ENCODE data around the gene PTPRG.

PTPRG gene

GRCh38 chr3:62183969-62184368, 622.6 kb downstream of the PTPRG start:
- no peak for DNase-seq (ENCODE audit: low read depth in 2 of 2)

DNA sequence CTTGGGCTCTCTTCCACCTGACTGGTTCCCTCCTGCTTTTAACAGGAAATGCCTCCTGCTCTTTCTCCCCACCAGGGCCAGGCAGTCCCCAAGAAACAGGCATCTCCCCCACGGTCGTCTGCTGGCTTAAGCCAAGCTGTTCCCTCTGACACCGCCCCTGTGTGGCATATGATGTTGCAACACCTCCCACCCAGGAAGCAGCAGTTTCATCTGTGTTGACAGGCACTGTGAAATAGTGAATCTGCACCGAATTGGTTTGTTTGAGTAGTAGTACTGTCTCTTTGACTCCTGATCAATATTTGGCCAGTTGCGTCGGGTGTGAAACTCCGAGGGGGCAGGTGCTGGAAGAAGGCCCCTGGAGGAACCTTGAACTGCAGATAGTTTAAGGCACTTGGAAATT, 623.2 kb downstream of the PTPRG start:
- DNase-seq (ENCODE audit: low read depth in 2 of 2) = no peak

DNA sequence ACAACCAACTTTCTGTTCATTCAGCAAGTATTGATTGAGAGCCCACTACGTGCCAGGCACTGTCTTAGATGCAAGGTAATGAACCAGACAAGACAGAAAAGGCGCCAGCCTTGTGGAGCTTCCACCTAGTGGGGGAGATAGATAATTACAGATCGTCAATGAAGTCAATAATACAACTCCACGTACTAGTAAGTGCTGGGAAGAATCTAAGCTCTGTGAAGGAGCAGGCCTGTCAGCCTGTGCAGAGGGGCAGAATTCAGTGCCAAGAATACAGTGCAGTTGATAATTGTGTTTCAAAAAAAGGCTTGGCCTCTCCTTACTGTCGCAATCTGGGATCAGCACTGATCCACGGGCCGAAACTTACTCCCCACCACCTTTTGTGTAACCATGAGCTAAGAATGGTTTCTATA, 625.7 kb downstream of the PTPRG start:
- no peak for DNase-seq (ENCODE audit: low read depth in 2 of 2)

- peak; percentile 40 to 61 for DNase-seq (ENCODE audit: low read depth in 2 of 2)
Observed at GRCh38 chr3:62188681-62189375, 627.5 kb downstream of the PTPRG start.

DNA sequence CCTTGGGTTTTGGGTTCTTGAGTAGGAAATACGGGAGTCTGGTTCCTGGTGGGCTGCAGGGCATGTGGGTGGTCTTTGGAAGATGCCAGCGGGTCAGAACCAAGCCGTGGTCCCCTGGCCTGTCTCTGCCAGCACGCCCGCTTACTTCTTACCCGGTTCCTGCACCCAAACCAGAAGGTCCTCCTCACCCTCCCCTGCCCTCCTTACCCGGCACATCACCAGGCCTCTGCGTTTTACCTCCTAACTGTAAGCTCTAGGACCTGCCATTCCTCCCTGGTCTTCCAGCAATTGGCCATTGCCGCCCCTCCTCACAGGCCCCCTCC, 628.0 kb downstream of the PTPRG start:
- DNase-seq (ENCODE audit: low read depth in 2 of 2) = no peak

DNA sequence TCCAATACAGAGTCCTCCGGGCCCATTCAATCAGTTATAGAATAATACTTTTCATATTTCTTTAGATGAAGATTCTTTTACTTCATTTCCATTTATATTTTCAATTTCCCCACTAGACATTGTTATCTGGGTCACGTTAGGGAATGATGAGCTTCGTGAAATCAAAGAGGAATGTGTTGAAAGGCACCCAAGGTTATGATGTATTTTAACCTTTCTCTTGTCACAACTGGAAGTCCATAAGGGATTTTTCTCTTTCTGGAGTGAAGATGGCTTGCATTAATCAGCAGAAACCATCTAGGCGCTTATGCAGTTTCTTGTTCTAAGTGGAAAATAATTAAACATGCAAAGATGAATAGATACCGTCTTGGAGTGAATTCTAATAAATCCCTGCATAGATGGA, 631.5 kb downstream of the PTPRG start:
- no peak for DNase-seq (ENCODE audit: low read depth in 2 of 2)

- DNase-seq (ENCODE audit: low read depth in 2 of 2) = no peak
Observed at GRCh38 chr3:62193586-62194345, 632.4 kb downstream of the PTPRG start.

DNA sequence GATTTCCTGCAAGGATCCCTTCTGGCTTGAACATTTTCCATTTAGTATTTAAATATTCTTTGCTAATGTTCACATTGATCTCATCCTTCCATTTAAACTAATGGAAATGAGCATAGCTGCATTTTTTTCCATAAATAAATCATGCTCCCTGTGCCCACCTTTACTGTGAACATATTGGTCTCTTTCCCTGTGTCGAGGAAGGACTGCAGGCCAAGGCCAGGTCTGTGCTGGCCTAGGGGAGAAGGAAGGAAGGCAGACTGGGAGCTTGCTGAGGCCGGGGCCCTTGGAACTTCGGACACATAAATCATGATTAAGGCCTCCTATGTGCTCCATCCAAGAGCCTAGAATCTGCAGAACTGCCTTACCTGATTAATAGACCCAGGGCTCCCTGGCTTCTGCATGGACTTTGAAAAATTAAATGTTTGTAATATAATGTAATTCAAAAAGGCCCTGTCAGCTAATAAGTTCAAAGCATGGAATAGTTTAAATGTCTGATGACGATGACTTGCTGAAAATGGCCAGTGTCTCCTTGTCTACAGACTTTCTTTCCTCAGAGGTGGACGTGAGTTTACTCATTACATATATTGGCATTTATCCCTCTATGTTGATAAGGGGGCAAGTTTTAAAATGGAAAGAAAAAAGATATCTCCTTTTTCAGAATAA, 636.1 kb downstream of the PTPRG start:
- no peak for DNase-seq (ENCODE audit: low read depth in 2 of 2)

DNA sequence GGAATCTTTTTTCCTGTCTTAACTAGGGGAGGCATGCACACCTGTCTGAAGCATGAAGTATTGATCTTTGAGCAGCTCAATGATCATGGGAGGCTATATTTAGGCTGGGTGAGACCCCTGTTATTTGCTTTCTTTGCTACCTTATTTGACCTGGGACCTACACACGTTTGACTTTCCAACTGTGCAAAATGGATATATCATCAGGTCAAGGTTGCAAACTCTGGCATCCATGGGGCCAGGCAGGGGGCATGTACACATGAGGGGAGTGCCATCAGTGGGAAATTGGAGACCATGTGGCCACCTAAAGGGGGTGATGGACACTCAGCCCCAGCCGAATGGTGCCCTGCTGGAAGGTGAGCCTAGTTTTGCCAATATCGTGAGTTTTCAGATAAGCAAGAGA, 637.8 kb downstream of the PTPRG start:
- DNase-seq (ENCODE audit: low read depth in 2 of 2) = no peak

DNA sequence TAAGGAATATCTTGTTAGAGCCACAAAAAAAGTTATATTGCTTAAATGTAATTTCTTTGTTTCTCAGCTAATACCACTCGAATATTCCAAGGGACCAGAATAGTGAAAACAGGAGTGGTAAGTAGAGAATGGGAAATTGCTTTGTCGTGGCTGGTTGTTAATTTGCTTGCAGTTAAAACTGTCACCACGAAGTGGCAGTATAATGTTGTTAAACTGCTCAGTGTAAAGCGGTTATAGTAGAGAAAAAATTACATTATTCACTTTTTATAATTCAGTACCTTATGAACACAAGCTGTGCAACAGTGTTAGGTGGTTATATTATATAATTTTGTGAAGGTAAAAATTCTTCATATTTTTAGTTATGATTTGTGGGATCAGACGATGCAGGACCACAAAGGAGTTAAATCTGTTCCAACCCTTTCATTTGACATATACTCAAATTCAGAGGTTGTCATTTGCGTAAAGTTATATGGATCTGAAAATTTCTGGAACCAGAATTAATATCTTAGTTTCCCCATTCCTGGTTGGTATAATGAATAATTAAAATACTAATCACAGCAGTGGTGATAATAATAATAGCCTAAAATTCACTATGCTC, 640.2 kb downstream of the PTPRG start:
- DNase-seq (ENCODE audit: low read depth in 2 of 2) = no peak

DNA sequence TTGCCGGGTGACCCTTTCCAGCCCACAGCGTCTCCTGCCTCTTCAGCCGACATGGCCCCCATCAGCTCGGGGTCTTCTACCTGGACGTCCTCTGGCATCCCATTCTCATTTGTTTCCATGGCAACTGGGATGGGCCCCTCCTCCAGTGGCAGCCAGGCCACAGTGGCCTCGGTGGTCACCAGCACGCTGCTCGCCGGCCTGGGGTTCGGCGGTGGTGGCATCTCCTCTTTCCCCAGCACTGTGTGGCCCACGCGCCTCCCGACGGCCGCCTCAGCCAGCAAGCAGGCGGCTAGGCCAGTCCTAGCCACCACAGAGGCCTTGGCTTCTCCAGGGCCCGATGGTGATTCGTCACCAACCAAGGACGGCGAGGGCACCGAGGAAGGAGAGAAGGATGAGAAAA, 641.8 kb downstream of the PTPRG start:
- DNase-seq (ENCODE audit: low read depth in 2 of 2) = no peak

DNA sequence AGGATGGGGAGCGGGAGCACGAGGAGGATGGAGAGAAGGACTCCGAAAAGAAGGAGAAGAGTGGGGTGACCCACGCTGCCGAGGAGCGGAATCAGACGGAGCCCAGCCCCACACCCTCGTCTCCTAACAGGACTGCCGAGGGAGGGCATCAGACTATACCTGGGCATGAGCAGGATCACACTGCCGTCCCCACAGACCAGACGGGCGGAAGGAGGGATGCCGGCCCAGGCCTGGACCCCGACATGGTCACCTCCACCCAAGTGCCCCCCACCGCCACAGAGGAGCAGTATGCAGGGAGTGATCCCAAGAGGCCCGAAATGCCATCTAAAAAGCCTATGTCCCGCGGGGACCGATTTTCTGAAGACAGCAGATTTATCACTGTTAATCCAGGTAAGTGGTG, 642.2 kb downstream of the PTPRG start:
- no peak for DNase-seq (ENCODE audit: low read depth in 2 of 2)

DNA sequence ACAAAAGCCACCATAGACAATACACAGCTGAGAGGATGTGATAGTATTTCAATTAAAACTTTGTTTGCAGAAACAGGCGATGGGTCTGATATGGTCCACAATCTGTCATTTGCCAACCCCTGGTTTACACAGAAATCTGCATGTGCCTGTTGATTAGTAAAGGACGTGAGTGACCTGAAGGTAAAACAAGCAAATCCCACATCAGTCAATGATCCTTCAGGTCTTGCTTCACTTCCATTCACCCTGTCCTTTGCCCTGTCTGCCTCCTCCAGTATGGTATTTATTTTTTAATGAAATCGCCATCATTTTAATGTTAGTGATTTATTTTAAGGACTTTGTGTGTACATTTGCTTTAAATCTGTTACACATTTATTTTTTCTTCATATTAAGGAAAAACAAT, 645.8 kb downstream of the PTPRG start:
- DNase-seq (ENCODE audit: low read depth in 2 of 2) = no peak

- no peak for DNase-seq (ENCODE audit: low read depth in 2 of 2)
Observed at GRCh38 chr3:62208385-62208784, 647.0 kb downstream of the PTPRG start.

GRCh38 chr3:62209101-62209500, 647.7 kb downstream of the PTPRG start:
- no peak for DNase-seq (ENCODE audit: low read depth in 2 of 2)

DNA sequence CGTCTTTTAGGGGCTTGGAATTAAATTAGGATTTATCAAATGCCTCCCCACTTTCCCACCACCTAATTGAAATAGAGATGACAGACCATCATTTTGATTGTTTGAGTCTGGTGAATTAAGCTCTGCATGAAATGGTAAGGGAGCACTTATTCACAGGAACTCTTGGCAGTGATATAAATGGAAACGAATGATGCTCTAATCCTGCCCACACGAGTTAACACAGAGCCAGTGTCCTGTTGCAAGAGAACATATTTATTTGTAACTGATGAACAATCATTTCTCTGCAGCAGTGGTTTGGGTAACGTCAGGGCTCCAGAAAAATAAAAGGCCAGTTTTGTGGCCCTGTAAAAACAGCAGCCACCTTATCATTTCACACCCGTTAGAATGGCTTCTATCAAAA, 648.6 kb downstream of the PTPRG start:
- no peak for DNase-seq (ENCODE audit: low read depth in 2 of 2)

- no peak for DNase-seq (ENCODE audit: low read depth in 2 of 2)
Observed at GRCh38 chr3:62211675-62212429, 650.5 kb downstream of the PTPRG start.

- DNase-seq (ENCODE audit: low read depth in 2 of 2) = no peak
Observed at GRCh38 chr3:62214850-62215249, 653.5 kb downstream of the PTPRG start.

- DNase-seq (ENCODE audit: low read depth in 2 of 2) = no peak
Observed at GRCh38 chr3:62220616-62221015, 659.2 kb downstream of the PTPRG start.

- DNase-seq (ENCODE audit: low read depth in 2 of 2) = no peak
Observed at GRCh38 chr3:62225051-62225450, 663.7 kb downstream of the PTPRG start.

- no peak for DNase-seq (ENCODE audit: low read depth in 2 of 2)
Observed at GRCh38 chr3:62226601-62227339, 665.4 kb downstream of the PTPRG start.

Measured in activated CD4-positive, alpha-beta T cell treated with anti-CD3 and anti-CD28 coated beads for 24 hours (primary cell).